SJCRH30 (cell line): ENCODE data around the gene YKT6. TPM values are rescaled to one million over a fixed set of nuclear protein-coding genes. Genes with fewer than 3 reads are reported as not detected.

Experiments used
- DNase-seq, 2 experiments: peaks; one replicate each; pipeline ENCODE4 v3.0.0-alpha.2; 2015 to 2020
- H3K27ac ChIP-seq: fragments of 250-450 bp; sonication (Bioruptor Pico); 2 replicates; pipeline ENCODE4 v1.5.1; 2020; ENCODE audit warnings: mild to moderate bottlenecking, moderate library complexity
- H3K27me3 ChIP-seq: fragments of 250-450 bp; sonication (Bioruptor Pico); 2 replicates; pipeline ENCODE4 v1.5.1; 2020; ENCODE audit warnings: mild to moderate bottlenecking, moderate library complexity
- H3K36me3 ChIP-seq: fragments of 250-450 bp; sonication (Bioruptor Pico); 2 replicates; pipeline ENCODE4 v1.5.1; 2020; ENCODE audit warnings: mild to moderate bottlenecking, moderate library complexity
- H3K4me1 ChIP-seq: fragments of 250-450 bp; sonication (Bioruptor Pico); 2 replicates; pipeline ENCODE4 v1.5.1; 2020; ENCODE audit warnings: mild to moderate bottlenecking, moderate library complexity
- H3K4me3 ChIP-seq: fragments of 250-450 bp; sonication (Bioruptor Pico); 2 replicates; pipeline ENCODE4 v1.5.1; 2020; ENCODE audit warnings: mild to moderate bottlenecking, moderate library complexity
- H3K9me3 ChIP-seq: fragments of 250-450 bp; sonication (Bioruptor Pico); replicated peaks from 2 replicates; pipeline ENCODE4 v1.5.1; 2020; ENCODE audit warnings: mild to moderate bottlenecking, moderate library complexity
- total RNA-seq: library from RNA; depleted of rRNA; stranded (reverse); fragments of >200 nt; shearing (Covaris generic); gene quantifications from 2 replicates; pipeline ENCODE4 v1.2.3, GENCODE V29; 2014

The YKT6 gene
- total RNA-seq, 1 experiment from 2014 or later = 101 TPM

- Histone ChIP-seq H3K4me1 (peaks cover 14% of the 10 kb centered on the region), H3K27ac (no peak overlapping the region), H3K9me3 (no peaks in the 10 kb centered on the region), H3K4me3 (no peak overlapping the region), H3K36me3 (no peaks in the 10 kb centered on the region), H3K27me3 (peaks cover 35% of the 10 kb centered on the region)
- peak in 1 of 2 experiments; percentile 57 for DNase-seq
Observed at GRCh38 chr7:44236333-44236728, 35.6 kb downstream of the YKT6 start.

DNA sequence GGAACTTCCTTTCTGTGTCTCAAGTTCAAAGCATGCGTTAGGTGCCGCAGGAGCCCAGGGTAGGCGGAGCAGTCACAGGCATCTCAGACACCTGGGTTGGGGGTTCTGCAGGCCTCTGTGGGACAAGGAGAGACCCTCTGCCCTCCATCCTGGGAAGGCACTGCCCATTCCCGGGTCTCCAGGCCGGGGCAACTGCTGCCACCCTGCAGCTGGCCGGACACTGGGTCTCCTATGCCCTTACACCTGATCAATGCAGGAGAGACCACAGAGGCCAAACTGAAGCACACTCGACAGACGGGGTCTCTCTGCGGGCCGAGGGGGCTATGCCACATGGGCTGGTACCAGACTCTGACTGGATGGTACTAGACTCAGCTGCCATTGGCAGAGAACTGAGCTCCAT is 36.9 kb downstream of the YKT6 start:
- Histone ChIP-seq H3K4me3 (no peak overlapping the region), H3K9me3 (no peaks in the 10 kb centered on the region), H3K27me3 (peaks cover 31% of the 10 kb centered on the region), H3K27ac (no peak overlapping the region), H3K36me3 (no peaks in the 10 kb centered on the region), H3K4me1 (peaks cover 14% of the 10 kb centered on the region)
- no peak for DNase-seq

DNA sequence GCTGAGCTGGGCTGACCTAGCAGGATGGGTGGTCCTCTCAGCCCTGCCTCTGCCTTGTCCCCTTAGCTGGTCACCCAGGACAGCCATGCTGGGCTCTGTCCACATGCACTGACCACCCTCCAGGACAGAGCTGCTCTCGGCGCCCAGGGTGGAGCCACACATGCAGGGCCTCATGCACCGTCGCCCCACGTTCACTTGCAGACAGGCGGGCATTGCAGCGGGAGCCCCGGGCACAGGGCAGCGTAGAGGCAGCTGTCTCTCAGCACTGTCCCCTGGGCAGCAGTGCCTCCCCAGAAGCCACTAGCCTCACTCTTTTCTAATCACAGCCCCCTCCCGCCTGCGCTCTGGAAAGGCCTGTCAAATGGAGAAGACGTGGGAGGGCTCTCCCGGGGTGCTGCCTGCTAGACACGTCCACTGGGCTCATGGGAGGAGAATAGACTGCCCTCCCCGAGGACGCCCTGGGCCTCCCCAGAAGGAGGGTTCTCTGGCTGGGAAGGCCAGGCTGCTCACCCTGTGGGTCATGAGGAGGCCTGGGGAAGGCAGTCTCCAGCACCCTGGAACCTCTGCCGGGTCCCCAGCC is 37.4 kb downstream of the YKT6 start:
- Histone ChIP-seq H3K36me3 (no peaks in the 10 kb centered on the region), H3K4me3 (no peak overlapping the region), H3K27me3 (peaks cover 29% of the 10 kb centered on the region)

GRCh38 chr7:44239361-44239760 is 38.6 kb downstream of the YKT6 start:
- no peak for DNase-seq
- Histone ChIP-seq H3K27me3 (peaks cover 29% of the 10 kb centered on the region), H3K4me3 (no peak overlapping the region), H3K27ac (no peak overlapping the region), H3K9me3 (no peaks in the 10 kb centered on the region), H3K36me3 (no peaks in the 10 kb centered on the region), H3K4me1 (peaks cover 14% of the 10 kb centered on the region)

More for the DNA sequence above, 37.4 kb downstream of the YKT6 start:
- H3K4me1 ChIP-seq = peaks cover 14% of the 10 kb centered on the region
- no peak overlapping the region for H3K27ac ChIP-seq
- no peaks in the 10 kb centered on the region for H3K9me3 ChIP-seq
- DNase-seq = no peak

DNA sequence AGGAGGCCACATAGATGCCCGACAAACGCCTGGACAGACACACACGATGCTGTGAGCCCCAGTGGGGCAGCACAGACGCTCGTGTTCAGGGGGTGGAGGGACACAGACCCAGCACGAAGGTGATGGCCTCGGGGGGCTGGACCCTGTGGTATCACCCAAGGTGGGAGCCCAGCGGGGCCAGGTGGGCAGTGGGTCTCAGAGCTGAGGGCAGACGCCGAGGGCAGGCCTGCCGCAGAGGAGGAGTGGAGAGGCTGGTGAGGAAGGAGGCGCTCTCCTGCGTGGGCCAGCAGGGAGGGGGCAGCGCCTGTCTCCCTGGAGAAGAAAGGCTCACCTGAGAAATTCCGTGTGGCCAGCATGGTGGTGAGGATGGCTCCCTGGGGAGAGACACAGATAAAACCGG is 39.6 kb downstream of the YKT6 start:
- no peaks in the 10 kb centered on the region for H3K9me3 ChIP-seq
- H3K4me3 ChIP-seq = no peak overlapping the region
- DNase-seq = no peak
- H3K27ac ChIP-seq = no peak overlapping the region
- H3K4me1 ChIP-seq = peaks cover 12% of the 10 kb centered on the region
- H3K27me3 ChIP-seq = peaks cover 29% of the 10 kb centered on the region
- no peaks in the 10 kb centered on the region for H3K36me3 ChIP-seq

- DNase-seq = peak; percentile 79 to 87
- Histone ChIP-seq H3K27ac (no peak overlapping the region), H3K4me1 (peaks cover 5% of the 10 kb centered on the region), H3K4me3 (no peak overlapping the region), H3K36me3 (no peaks in the 10 kb centered on the region), H3K9me3 (no peaks in the 10 kb centered on the region), H3K27me3 (peaks cover 29% of the 10 kb centered on the region)
Observed at GRCh38 chr7:44240983-44241510, 40.3 kb downstream of the YKT6 start.

GRCh38 chr7:44242091-44242490 is 41.3 kb downstream of the YKT6 start:
- Histone ChIP-seq H3K27me3 (peaks cover 24% of the 10 kb centered on the region), H3K36me3 (no peaks in the 10 kb centered on the region)

DNA sequence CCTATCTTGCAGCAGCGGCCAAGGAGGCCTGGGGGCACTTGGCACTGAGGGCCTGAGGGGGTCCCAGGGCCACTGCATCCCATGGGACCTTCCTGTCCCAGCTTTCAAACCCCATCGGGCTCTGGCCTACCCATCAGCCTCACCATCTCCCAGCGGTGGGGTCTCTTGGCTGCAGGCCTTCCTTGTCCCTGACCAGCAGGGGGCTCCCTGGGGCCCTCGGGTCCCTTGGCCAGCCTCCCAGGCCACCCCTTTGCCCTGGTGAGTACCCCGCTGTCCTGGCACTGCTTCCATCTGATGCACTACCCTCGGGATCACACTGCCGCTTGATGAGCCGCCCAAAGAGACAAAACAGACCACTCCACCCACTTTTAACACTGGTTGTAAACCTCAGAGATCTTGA is 43.5 kb downstream of the YKT6 start:
- peaks cover 8% of the 10 kb centered on the region for H3K27me3 ChIP-seq
- H3K4me3 ChIP-seq = no peak overlapping the region
- no peaks in the 10 kb centered on the region for H3K4me1 ChIP-seq
- H3K27ac ChIP-seq = no peak overlapping the region
- peak; percentile 50 to 64 for DNase-seq
- no peaks in the 10 kb centered on the region for H3K9me3 ChIP-seq
- H3K36me3 ChIP-seq = no peaks in the 10 kb centered on the region

More at GRCh38 chr7:44242091-44242490, 41.3 kb downstream of the YKT6 start:
- no peak for DNase-seq
- H3K9me3 ChIP-seq = no peaks in the 10 kb centered on the region
- no peaks in the 10 kb centered on the region for H3K4me1 ChIP-seq
- no peak overlapping the region for H3K27ac ChIP-seq
- H3K4me3 ChIP-seq = no peak overlapping the region

- Histone ChIP-seq H3K9me3 (no peaks in the 10 kb centered on the region), H3K36me3 (no peaks in the 10 kb centered on the region), H3K27ac (no peak overlapping the region), H3K27me3 (0 out of 2 replicates have a peak, but pooled peaks cover 3% of the 10 kb centered on the region), H3K4me1 (no peaks in the 10 kb centered on the region), H3K4me3 (no peak overlapping the region)
- DNase-seq = no peak
Observed at GRCh38 chr7:44246396-44247113, 45.8 kb downstream of the YKT6 start.

GRCh38 chr7:44247868-44248651 is 47.3 kb downstream of the YKT6 start:
- Histone ChIP-seq H3K36me3 (no peaks in the 10 kb centered on the region), H3K4me1 (no peaks in the 10 kb centered on the region), H3K9me3 (no peaks in the 10 kb centered on the region), H3K27me3 (0 out of 2 replicates have a peak, but pooled peaks cover 3% of the 10 kb centered on the region), H3K27ac (no peak overlapping the region), H3K4me3 (no peak overlapping the region)
- no peak for DNase-seq

DNA sequence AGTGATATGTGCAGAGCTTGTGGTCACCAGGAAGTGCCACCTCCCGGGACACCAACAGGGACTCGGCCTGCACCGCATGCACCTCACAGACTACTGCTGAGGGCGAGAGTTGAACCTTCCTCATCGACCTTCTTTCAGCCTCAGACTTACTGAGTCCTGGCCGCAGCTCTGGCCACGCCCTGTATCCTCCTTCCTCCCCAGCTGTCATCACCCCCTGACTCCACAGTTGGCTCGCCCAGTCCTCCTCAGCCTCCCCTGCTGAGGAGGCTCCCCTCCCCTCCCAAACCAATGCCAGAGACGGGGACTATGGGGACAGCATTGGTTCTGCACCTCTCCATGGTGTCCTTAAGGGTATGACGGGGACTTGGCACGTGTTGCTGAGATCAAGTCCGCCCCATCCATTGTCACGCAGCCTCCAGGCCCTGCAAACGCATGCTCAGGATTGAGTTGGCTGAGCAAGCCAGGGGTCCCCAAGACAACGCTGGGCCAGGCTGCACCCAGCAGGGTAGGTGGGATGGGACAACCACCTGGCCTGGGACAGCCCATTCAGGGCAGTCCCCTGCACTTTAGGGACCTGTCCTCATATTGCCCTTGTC is 49.0 kb downstream of the YKT6 start:
- no peak for DNase-seq
- Histone ChIP-seq H3K36me3 (no peaks in the 10 kb centered on the region), H3K4me3 (no peak overlapping the region), H3K27me3 (0 out of 2 replicates have a peak, but pooled peaks cover 3% of the 10 kb centered on the region), H3K9me3 (no peaks in the 10 kb centered on the region), H3K4me1 (no peaks in the 10 kb centered on the region), H3K27ac (no peak overlapping the region)

GRCh38 chr7:44251269-44251668 is 50.5 kb downstream of the YKT6 start:
- Histone ChIP-seq H3K9me3 (no peaks in the 10 kb centered on the region), H3K27me3 (0 out of 2 replicates have a peak, but pooled peaks cover 3% of the 10 kb centered on the region), H3K36me3 (no peaks in the 10 kb centered on the region), H3K4me3 (no peak overlapping the region), H3K27ac (no peak overlapping the region), H3K4me1 (no peaks in the 10 kb centered on the region)
- DNase-seq = no peak

DNA sequence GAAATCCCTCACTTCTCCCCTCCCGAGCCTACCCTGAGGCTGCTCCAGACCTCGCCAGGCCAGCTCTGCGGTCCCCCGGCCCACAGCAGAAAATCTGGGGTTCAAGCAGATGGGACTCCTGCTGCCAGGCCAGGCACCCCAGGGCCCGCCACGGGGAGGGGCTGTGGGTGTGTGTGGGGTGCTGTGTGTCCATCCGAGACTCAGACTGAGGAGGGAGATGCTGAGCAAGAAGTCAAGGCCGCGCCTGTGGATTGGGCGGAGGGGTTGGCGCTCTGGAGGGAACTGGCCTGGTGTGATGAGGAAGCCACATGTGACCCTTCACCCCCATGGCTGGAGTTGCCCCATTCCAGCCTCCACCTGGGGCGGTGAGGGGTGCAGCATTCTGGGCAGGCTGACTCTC is 51.1 kb downstream of the YKT6 start:
- Histone ChIP-seq H3K9me3 (no peaks in the 10 kb centered on the region), H3K36me3 (no peaks in the 10 kb centered on the region), H3K4me3 (no peak overlapping the region), H3K27me3 (0 out of 2 replicates have a peak, but pooled peaks cover 3% of the 10 kb centered on the region), H3K27ac (no peak overlapping the region), H3K4me1 (no peaks in the 10 kb centered on the region)
- no peak for DNase-seq

DNA sequence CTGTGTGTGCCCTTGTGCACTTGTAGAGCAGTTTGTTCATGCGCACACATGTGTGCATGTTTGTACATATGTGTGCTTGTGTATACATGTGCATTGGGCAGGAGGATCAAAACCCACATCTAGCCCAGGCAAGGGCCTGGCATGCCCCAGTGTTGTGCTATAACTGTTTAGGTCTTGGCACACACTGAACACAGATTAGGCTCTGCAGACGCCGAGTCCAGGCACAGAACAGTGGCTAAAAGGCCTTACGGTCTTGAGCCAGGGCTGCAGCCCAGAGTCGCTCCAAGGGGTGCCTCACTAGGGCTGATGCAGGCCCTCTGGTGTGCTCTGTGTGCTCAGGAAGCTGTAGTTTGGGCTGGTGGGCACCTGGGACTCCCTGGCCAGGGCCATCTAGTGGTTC is 55.7 kb downstream of the YKT6 start:
- Histone ChIP-seq H3K4me1 (peaks cover 12% of the 10 kb centered on the region), H3K27ac (no peak overlapping the region), H3K9me3 (no peaks in the 10 kb centered on the region), H3K36me3 (no peaks in the 10 kb centered on the region), H3K4me3 (no peak overlapping the region), H3K27me3 (0 out of 2 replicates have a peak, but pooled peaks cover 5% of the 10 kb centered on the region)
- no peak for DNase-seq
